Measurements from ENCODE around the gene RAVER1.

Gene RAVER1

GRCh38 chr19:10317045-10317856, 16.1 kb downstream of the RAVER1 start:
- DNase-seq, result no peak

- DNase-seq, result no peak
Observed at GRCh38 chr19:10316229-10317044, 16.9 kb downstream of the RAVER1 start.

- DNase-seq, result peak; percentile 65 to 74
Observed at GRCh38 chr19:10315335-10316214, 17.8 kb downstream of the RAVER1 start, which contains the start of gene FDX2. Gene FDX2 (minus strand): TSS chr19:10316015. CDS start chr19:10315996, 19 bp downstream.

- no peak for DNase-seq
Observed at GRCh38 chr19:10309423-10309822, 23.9 kb downstream of the RAVER1 start, which contains the start of gene ZGLP1. Gene ZGLP1 (minus strand): TSS chr19:10309815.

- no peak for DNase-seq
Observed at GRCh38 chr19:10306327-10306726, 27.0 kb downstream of the RAVER1 start.

GRCh38 chr19:10305139-10305806, 28.1 kb downstream of the RAVER1 start:
- no peak for DNase-seq

- no peak for DNase-seq
Observed at GRCh38 chr19:10299545-10300458, 33.5 kb downstream of the RAVER1 start.

- no peak for DNase-seq
Observed at GRCh38 chr19:10295847-10296591, 37.3 kb downstream of the RAVER1 start.

- DNase-seq, result no peak
Observed at GRCh38 chr19:10295305-10295846, 38.0 kb downstream of the RAVER1 start.

GRCh38 chr19:10294368-10294697, 39.0 kb downstream of the RAVER1 start:
- no peak for DNase-seq

GRCh38 chr19:10293637-10294367, 39.5 kb downstream of the RAVER1 start:
- DNase-seq, result no peak

GRCh38 chr19:10292789-10293636, 40.3 kb downstream of the RAVER1 start:
- no peak for DNase-seq

GRCh38 chr19:10292206-10292788, 41.0 kb downstream of the RAVER1 start:
- DNase-seq, result no peak

GRCh38 chr19:10291554-10292205, 41.6 kb downstream of the RAVER1 start:
- no peak for DNase-seq

GRCh38 chr19:10290876-10291553, 42.3 kb downstream of the RAVER1 start:
- no peak for DNase-seq

GRCh38 chr19:10290357-10290875, 42.9 kb downstream of the RAVER1 start:
- no peak for DNase-seq
